Suppressor macrophage treated with lipopolysaccharide for 1 hour (primary cell): Measurements from ENCODE around the gene GPX5.

Experiments used
- DNase-seq, 3 donors: peaks; one replicate each; pipeline ENCODE4 v3.0.0-alpha.2; 2020 to 2022

The GPX5 gene

DNA sequence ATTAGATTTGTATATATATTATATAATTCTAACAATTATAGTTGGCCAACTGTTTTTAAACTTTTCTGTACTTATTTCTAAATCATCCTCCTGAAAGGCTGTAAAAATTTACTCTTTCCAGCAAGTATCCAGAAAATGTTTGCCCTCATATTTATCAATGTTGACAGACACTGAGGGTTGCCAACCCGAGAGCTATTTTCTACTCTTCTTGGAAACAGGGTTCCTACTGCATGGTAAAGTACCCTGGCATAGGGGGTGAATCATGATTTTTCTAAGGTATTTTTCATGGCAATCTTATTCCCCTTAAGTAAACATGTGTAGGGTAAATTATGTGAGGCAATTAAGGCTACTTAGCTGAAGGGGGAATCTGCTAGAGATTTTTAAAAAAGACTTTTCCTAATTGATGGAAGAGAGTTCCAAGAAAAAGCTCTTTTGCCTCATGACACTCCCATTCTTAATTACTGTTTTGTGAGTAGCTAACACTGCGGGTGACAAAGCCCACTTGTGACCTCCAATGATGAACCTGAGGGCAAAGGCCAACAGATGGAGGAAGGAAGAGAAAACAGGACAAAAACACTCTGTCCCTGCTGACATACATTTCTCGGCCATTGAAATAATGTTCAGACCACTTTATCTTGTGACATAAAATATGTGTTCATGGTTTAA lies 37.9 kb downstream of the GPX5 start:
- DNase-seq, result no peak

GRCh38 chr6:28565823-28566526 lies 40.3 kb downstream of the GPX5 start:
- DNase-seq, result no peak

- no peak for DNase-seq
Observed at GRCh38 chr6:28566527-28567252, 41.0 kb downstream of the GPX5 start.

DNA sequence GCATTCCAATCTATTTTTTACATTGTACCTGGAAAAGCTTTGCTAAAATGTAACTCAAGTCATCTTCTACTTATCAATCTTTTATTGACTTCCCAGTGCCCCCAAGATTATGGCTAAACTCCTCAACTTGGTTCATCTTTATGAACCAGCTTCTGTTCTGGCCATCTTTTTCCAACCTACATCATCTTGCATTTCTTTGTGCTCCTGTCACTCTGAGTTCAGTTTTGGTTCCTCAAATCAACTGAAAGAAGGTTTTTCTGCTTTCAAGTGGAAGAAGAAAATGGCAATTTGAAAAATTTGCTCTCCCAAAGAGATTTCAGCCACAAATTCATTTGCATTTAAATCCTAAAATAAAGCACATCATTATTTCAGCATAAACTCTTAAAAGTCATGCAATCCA lies 41.8 kb downstream of the GPX5 start:
- DNase-seq, result no peak

DNA sequence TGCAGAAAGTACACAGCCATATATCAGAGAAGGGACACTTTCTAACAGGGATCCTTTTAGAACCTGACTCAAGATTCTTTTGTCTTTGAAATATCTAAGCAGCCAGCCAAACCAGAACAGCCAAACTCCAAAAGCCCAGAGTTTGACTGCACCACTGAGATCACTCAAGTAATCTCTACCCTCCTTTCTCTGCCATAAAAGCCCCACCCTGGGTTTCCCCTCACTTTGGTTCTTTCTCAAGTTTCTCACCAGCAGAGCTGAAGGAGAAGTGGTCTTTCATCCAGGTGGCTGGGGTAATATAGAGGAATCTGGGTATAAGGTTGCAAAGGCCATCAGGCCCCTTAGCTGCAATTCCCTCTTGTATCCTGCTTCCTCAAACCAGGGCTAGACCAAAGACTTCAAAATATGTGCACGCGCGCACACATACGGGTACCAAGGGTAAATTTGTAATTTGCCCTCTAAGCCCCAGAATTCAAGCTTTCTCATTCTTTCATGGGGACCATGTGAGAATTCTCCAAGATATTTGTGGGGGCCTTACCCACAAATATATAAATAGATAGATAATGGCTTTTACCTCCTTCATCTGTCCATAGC lies 42.9 kb downstream of the GPX5 start:
- DNase-seq, result no peak

DNA sequence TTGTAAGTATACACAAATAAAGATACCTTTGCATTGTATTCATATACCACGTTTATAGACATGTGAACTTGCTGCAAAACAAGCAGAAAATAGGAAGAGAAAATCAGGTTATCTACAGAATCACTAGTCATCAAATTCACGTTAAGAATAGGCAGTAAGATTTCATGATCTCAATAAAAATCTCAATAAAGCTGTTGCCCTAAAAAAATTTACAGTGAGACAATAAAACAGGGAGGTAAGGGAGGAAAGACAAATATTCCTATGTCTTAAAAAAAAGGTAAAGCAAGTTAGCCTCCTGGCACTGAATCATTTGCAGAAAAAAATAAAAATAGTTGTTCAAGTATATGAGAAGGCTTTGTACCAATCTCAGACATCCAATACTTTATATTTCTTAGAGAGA lies 44.1 kb downstream of the GPX5 start:
- DNase-seq, result no peak

DNA sequence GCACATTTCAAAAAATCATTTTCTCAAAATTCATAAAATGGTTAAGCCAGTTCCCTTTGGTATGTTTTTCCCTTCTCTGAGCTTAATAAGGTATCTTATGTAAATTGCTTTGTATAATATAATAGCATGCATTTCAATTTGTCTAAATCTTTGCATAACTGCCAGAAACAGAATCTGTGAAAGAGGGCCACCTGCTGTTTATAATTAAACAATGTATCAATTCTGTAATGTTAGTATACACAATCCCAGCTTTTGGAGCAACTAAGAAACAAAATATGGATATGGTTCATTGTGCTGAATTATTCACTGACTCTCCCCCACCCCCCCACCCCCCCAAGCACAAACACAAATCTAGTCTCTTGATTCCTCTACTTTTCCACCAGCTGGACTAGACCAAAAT lies 54.8 kb downstream of the GPX5 start:
- DNase-seq, result no peak

DNA sequence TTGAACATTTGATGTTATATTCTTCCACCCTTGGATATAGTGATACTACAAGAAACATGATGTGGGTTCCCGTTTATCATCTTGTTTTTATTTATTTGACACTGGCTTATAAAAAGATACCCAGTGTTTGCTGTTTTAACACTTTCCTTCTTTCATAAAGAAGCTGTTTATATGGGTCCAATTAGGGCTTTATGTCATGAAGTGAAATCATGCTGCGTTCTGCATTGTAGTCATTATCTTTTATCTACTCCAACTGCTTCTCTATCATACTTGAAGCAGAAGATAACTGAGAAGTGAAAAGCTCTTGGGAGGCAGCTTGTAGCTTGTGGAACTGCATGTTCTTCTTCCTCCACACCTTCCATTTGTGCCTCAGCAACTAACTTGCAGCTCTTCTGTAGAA lies 57.8 kb downstream of the GPX5 start:
- no peak for DNase-seq
